ENCODE data around the gene APOL2.
A peak's percentile ranks its signal among the peaks of the same experiment; 100 is the strongest.
"Not testable (repeated sequence)": the region's sequence is repeated elsewhere in the genome, so short reads cannot be mapped to it uniquely, and the experiment has no call there.

The APOL2 gene

GRCh38 chr22:36279219-36279666 is 39.9 kb upstream of the APOL2 start:
- Histone ChIP-seq H3K4me1 (ENCODE audit: control insufficient read depth, insufficient read depth, low read length) (peaks cover 21% of the 10 kb centered on the region), H3K4me3 (ENCODE audit: low read length) (no peak overlapping the region), H3K9ac (ENCODE audit: low read length) (peak overlapping the region; percentile 59), H3K9me3 (ENCODE audit: control insufficient read depth, low read length) (no peaks in the 10 kb centered on the region), H3K27me3 (replicated peaks; ENCODE audit: control insufficient read depth, insufficient read depth, low read length) (no peaks in the 10 kb centered on the region), H3K36me3 (ENCODE audit: control insufficient read depth, insufficient read depth, low read length, severe bottlenecking) (peaks cover 33% of the 10 kb centered on the region)
- peak; percentile 25 for DNase-seq (ENCODE audit: low read depth)

- Histone ChIP-seq H3K27me3 (replicated peaks; ENCODE audit: control insufficient read depth, insufficient read depth, low read length) (no peaks in the 10 kb centered on the region), H3K4me3 (ENCODE audit: low read length) (no peak overlapping the region), H3K4me1 (ENCODE audit: control insufficient read depth, insufficient read depth, low read length) (peaks cover 21% of the 10 kb centered on the region), H3K36me3 (ENCODE audit: control insufficient read depth, insufficient read depth, low read length, severe bottlenecking) (peaks cover 18% of the 10 kb centered on the region), H3K9me3 (ENCODE audit: control insufficient read depth, low read length) (no peaks in the 10 kb centered on the region), H3K9ac (ENCODE audit: low read length) (peak overlapping the region; percentile 28)
- peak; percentile 77 for DNase-seq (ENCODE audit: low read depth)
These were observed 38.4 kb upstream of the APOL2 start for GRCh38 chr22:36277482-36278291.

DNA sequence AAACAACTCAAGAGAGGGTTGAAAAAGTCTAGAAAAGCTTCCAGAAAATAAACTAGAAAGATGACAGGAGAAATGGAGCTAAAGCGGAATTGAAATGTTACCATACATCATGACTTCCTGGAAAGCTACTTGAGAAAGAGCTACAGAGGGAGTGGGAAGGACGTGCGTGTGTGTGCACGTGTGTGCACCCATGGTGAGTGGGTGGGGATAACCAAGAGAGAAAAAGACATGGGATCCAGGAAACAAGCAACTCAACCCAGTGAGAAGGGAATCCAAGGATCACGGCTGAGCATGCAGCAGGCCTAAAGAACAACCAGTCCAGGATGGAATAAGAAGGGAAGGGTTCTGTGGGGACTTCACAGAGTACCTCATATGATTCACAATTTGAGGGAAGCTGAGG is 35.2 kb upstream of the APOL2 start:
- Histone ChIP-seq H3K4me1 (ENCODE audit: control insufficient read depth, insufficient read depth, low read length) (peaks cover 16% of the 10 kb centered on the region), H3K4me3 (ENCODE audit: low read length) (no peak overlapping the region), H3K27me3 (replicated peaks; ENCODE audit: control insufficient read depth, insufficient read depth, low read length) (no peaks in the 10 kb centered on the region), H3K9ac (ENCODE audit: low read length) (no peak overlapping the region), H3K9me3 (ENCODE audit: control insufficient read depth, low read length) (no peaks in the 10 kb centered on the region), H3K36me3 (ENCODE audit: control insufficient read depth, insufficient read depth, low read length, severe bottlenecking) (no peaks in the 10 kb centered on the region)
- DNase-seq (ENCODE audit: low read depth) = no peak

DNA sequence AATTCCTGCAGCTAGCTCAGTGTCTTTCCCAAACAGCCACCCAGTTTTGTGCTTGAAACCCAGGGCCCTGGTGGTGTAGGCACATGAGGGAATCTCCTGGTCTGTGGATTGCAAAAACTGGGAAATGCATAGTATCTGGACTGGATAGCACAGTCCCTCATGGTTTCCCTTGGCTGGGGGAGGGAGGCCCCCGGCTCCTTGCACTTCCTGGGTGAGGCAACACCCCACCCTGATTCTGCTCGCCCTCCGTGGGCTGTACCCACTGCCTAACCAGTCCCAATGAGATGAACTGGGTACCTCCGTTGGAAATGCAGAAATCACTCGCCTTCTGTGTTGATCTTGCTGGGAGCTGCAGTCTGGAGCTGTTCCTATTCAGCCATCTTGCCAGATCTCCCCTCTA is 32.6 kb upstream of the APOL2 start:
- DNase-seq (ENCODE audit: low read depth); H3K9ac ChIP-seq (ENCODE audit: low read length); H3K27me3 ChIP-seq (replicated peaks; ENCODE audit: control insufficient read depth, insufficient read depth, low read length); H3K4me1 ChIP-seq (ENCODE audit: control insufficient read depth, insufficient read depth, low read length); H3K36me3 ChIP-seq (ENCODE audit: control insufficient read depth, insufficient read depth, low read length, severe bottlenecking); H3K9me3 ChIP-seq (ENCODE audit: control insufficient read depth, low read length); H3K4me3 ChIP-seq (ENCODE audit: low read length): not testable (repeated sequence)

DNA sequence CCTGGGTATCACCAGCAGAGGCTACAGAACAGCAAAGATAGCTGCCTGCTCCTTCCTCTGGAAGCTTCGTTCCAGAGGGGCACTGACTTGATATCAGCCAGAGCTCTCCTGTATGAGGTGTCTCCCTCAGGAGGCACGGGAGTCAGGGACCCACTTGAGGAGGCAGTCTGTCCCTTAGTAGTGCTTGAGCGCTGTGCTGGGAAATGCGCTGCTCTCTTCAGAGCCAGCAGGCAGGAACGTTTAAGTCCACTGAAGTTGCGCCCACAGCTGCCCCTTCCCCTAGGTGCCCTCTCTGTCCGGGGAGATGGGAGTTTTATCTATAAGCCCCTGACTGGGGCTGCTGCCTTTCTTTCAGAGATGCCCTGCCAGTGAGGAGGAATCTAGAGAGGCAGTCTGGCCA is 31.9 kb upstream of the APOL2 start:
- H3K4me3 ChIP-seq (ENCODE audit: low read length); H3K27me3 ChIP-seq (replicated peaks; ENCODE audit: control insufficient read depth, insufficient read depth, low read length); H3K9ac ChIP-seq (ENCODE audit: low read length); H3K4me1 ChIP-seq (ENCODE audit: control insufficient read depth, insufficient read depth, low read length); H3K36me3 ChIP-seq (ENCODE audit: control insufficient read depth, insufficient read depth, low read length, severe bottlenecking); DNase-seq (ENCODE audit: low read depth); H3K9me3 ChIP-seq (ENCODE audit: control insufficient read depth, low read length): not testable (repeated sequence)

DNA sequence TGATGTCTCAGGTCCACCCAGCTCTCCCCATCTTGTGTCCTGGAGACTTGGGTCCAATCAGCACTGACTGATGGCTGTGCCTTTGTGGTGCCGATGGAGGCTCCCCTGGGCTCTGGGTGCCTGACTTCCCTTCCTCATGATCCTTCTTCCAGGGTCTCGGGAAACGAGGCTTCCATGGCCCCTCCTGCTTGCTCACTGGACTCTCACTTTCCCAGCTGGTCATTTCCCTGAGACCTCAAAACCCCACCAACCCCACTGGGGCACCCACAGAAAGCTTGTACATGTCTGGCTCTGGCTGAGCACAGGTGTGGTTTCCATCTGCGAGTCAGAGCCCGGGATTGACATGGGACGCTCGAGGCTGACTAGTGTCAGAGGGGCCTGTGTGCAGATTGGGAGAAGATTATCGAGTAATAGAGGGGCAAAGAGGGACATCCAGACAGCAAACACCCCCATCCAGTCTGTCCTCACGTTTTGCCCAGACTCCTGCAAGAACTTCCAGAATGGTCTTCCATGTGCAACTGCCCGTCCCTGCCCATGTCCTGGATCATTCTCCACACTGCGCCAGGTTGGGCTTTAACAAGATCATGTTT is 28.7 kb upstream of the APOL2 start:
- H3K9me3 ChIP-seq (ENCODE audit: control insufficient read depth, low read length) = no peaks in the 10 kb centered on the region
- no peak for DNase-seq (ENCODE audit: low read depth)
- peaks cover 14% of the 10 kb centered on the region for H3K4me1 ChIP-seq (ENCODE audit: control insufficient read depth, insufficient read depth, low read length)
- no peak overlapping the region for H3K9ac ChIP-seq (ENCODE audit: low read length)
- no peak overlapping the region for H3K4me3 ChIP-seq (ENCODE audit: low read length)
- peaks cover 3% of the 10 kb centered on the region for H3K36me3 ChIP-seq (ENCODE audit: control insufficient read depth, insufficient read depth, low read length, severe bottlenecking)
- H3K27me3 ChIP-seq (replicated peaks; ENCODE audit: control insufficient read depth, insufficient read depth, low read length) = no peaks in the 10 kb centered on the region

- H3K9ac ChIP-seq (ENCODE audit: low read length) = no peak overlapping the region
- DNase-seq (ENCODE audit: low read depth) = no peak
- peaks cover 21% of the 10 kb centered on the region for H3K4me1 ChIP-seq (ENCODE audit: control insufficient read depth, insufficient read depth, low read length)
- H3K9me3 ChIP-seq (ENCODE audit: control insufficient read depth, low read length) = no peaks in the 10 kb centered on the region
- no peak overlapping the region for H3K4me3 ChIP-seq (ENCODE audit: low read length)
- peaks cover 3% of the 10 kb centered on the region for H3K36me3 ChIP-seq (ENCODE audit: control insufficient read depth, insufficient read depth, low read length, severe bottlenecking)
- no peaks in the 10 kb centered on the region for H3K27me3 ChIP-seq (replicated peaks; ENCODE audit: control insufficient read depth, insufficient read depth, low read length)
These were observed 27.7 kb upstream of the APOL2 start for GRCh38 chr22:36267058-36267457.

DNA sequence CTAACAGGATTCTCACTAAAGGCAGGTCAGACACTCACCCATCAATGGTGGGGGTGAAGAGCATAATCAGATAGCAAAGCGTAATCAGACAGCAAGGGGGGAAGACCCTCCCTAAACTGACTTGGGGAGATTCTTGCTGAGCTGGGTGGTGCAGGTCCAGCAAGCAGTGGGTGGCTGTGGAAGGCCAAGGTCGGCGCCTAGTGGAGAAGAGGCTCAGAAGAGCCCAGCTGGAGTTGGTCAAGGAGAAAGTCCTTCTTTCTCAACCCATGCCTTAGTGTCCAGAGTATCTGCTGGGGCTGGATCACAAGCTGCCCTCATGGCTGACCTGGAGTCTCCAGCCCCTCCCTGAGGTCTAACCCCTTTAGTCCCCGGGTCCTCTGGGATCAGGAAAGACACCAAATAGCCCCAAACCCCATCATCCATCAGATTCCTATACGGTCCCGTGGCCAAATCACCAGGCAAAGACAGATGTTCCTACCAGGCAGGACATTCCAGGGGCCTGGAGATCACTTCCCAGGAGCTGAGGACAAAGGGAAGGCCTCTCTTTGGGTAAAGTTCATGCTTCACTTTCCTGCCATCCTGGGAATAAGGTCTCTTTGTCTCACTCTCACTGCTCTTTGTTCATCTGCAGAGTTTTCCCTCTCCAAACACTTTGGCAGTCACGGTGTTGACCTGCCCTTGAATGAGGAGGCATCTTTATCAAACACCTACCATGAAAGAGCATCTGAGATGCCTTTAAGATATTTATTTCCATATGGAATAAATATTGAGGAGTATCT is 24.7 kb upstream of the APOL2 start:
- not testable (repeated sequence) for H3K9me3 ChIP-seq (ENCODE audit: control insufficient read depth, low read length); H3K36me3 ChIP-seq (ENCODE audit: control insufficient read depth, insufficient read depth, low read length, severe bottlenecking); DNase-seq (ENCODE audit: low read depth); H3K4me3 ChIP-seq (ENCODE audit: low read length); H3K27me3 ChIP-seq (replicated peaks; ENCODE audit: control insufficient read depth, insufficient read depth, low read length)
- peak overlapping the region; percentile 20 for H3K9ac ChIP-seq (ENCODE audit: low read length)
- peaks cover 32% of the 10 kb centered on the region for H3K4me1 ChIP-seq (ENCODE audit: control insufficient read depth, insufficient read depth, low read length)

GRCh38 chr22:36263216-36263673 is 23.9 kb upstream of the APOL2 start:
- not testable (repeated sequence) for H3K27me3 ChIP-seq (replicated peaks; ENCODE audit: control insufficient read depth, insufficient read depth, low read length); H3K36me3 ChIP-seq (ENCODE audit: control insufficient read depth, insufficient read depth, low read length, severe bottlenecking); H3K9me3 ChIP-seq (ENCODE audit: control insufficient read depth, low read length); H3K4me3 ChIP-seq (ENCODE audit: low read length)
- Histone ChIP-seq H3K9ac (ENCODE audit: low read length) (peak overlapping the region; percentile 20), H3K4me1 (ENCODE audit: control insufficient read depth, insufficient read depth, low read length) (peaks cover 41% of the 10 kb centered on the region)
- DNase-seq (ENCODE audit: low read depth) = peak; percentile 83

DNA sequence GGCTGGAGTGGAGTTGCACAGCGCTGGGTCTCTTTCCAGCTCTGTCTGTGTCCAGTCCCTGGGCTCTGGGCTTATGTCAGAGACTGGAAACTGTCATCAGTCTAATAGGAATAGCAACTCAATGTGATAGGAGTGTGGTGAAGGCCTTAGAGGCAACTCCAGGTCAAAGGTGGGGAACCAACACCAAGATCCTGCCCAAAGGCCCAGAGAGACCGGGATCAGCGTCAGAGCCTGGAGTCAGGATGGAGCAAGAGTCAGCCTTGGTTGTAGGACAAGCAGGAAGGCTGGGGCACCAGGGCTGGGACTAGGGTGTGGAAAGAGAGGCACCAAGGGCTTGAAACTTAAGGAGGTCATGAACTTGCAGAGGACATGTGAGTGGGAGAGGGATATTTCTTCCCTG is 23.0 kb upstream of the APOL2 start:
- H3K9me3 ChIP-seq (ENCODE audit: control insufficient read depth, low read length); H3K27me3 ChIP-seq (replicated peaks; ENCODE audit: control insufficient read depth, insufficient read depth, low read length); DNase-seq (ENCODE audit: low read depth); H3K36me3 ChIP-seq (ENCODE audit: control insufficient read depth, insufficient read depth, low read length, severe bottlenecking); H3K4me3 ChIP-seq (ENCODE audit: low read length); H3K9ac ChIP-seq (ENCODE audit: low read length): not testable (repeated sequence)
- peaks cover 41% of the 10 kb centered on the region for H3K4me1 ChIP-seq (ENCODE audit: control insufficient read depth, insufficient read depth, low read length)

DNA sequence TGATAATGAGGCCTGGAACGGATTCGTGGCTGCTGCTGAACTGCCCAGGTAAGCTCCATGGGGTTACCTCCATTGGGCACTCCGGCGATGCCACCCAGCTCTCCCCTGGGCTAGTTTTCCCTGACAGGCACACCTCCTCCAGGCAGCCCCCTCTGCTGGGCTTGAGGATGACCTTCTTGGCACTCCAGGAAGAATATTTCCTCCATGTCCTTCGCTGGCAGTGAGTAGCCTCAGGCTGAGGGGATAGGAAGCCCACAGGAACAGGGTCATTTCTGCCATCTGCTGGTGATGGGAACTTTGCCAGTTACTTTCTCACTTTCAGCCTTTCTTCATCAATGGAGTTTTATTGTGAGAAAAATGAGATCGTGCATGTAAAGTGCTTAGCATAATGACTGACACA is 22.3 kb upstream of the APOL2 start:
- H3K9ac ChIP-seq (ENCODE audit: low read length); H3K36me3 ChIP-seq (ENCODE audit: control insufficient read depth, insufficient read depth, low read length, severe bottlenecking); H3K9me3 ChIP-seq (ENCODE audit: control insufficient read depth, low read length); H3K27me3 ChIP-seq (replicated peaks; ENCODE audit: control insufficient read depth, insufficient read depth, low read length); H3K4me3 ChIP-seq (ENCODE audit: low read length); DNase-seq (ENCODE audit: low read depth): not testable (repeated sequence)
- H3K4me1 ChIP-seq (ENCODE audit: control insufficient read depth, insufficient read depth, low read length) = peaks cover 41% of the 10 kb centered on the region
